Activated CD4-positive, CD25-positive, alpha-beta regulatory T cell treated with anti-CD3 and anti-CD28 coated beads, Interleukin-2, amount 50 U/mL, for 24 hours (primary cell): ENCODE data around the gene CSNK1E.
"Not testable (repeated sequence)": the region's sequence is repeated elsewhere in the genome, so short reads cannot be mapped to it uniquely, and the experiment has no call there.

Source experiments
- ATAC-seq, 2 donors: fragments of 150-1000 bp; cut with Tn5 transposase; one replicate each; pipeline ENCODE4 v1.10.0; 2021; ENCODE audit warnings: mild to moderate bottlenecking in 1 of 2, moderate library complexity in 1 of 2

The CSNK1E gene

DNA sequence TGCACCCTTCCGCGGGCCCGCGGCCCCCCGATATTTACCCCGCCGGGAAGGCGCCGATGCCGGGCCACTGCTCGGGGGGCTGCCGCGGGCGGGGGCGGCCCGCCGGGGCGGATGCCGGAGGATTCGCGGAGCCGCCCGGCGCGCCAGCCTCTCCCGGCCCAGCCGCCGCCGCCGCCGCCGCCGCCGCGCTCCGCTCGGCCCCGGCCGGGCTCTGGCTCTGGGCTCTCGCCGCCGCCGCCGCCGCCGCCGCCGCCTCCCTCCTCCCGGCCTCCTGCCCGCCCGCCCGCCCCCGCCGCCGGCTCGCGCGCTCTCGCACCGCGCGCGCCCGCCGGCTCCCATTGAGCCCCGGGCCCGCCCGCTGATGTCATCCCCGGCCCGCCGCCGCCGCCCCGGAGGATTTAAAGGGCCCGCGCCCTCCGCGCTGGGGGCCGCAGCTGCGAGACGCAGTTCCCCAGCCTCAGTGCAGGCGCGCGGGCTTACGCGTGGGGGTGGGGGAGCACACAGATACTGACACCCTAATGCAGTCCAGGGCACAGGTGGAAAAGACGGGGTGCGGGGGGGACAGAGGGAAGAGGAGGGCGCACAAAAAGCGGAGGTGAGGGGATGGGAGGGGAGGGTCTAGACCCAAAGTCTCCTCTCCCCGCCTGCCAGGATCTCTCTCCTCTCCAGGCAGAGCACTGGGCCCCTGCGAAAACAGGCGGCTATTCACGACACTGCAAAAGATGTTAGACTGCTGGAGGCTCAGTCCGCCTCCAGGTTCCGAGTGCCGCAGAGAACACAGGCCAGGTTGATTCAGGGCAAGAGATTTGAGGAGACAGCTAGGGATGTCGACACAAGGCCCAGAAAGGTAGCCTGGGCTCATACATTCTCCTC lies at the start of gene CSNK1E:
TSS of gene CSNK1E (minus strand) at position 312 of the 873 bp plus-strand sequence. CDS start 3,276 bp downstream, outside the sequence.
- ATAC-seq, result peak; percentile 67 to 74

DNA sequence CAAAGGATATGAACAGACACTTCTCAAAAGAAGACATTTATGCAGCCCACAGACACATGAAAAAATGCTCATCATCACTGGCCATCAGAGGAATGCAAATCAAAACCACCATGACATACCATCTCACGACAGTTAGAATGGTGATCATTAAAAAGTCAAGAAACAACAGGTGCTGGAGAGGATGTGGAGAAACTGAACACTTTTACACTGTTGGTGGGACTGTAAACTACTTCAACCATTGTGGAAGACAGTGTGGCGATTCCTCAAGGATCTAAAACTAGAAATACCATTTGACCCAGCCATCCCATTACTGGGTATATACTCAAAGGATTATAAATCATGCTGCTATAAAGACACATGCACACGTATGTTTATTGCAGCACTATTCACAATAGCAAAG lies 48.6 kb upstream of the CSNK1E start:
- ATAC-seq, result not testable (repeated sequence)

DNA sequence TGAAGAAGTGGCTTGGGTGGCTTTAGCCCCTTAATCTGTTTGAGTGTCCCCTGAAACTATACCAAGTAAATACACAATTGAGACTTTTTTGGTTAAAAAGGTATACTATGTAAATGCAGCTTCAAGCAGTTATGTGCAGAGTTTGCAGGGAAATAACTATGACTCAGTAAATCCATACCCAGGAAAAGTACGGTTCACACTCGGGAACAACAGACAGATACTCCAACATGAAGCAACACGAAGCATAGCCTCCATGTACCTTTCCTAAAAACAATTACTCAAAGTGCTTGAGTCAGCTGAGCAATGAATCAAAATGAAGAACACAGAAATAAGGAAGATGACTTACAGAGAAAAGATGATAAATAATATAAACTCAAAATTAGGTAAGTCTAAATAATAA lies 47.9 kb upstream of the CSNK1E start:
- ATAC-seq, result not testable (repeated sequence)

DNA sequence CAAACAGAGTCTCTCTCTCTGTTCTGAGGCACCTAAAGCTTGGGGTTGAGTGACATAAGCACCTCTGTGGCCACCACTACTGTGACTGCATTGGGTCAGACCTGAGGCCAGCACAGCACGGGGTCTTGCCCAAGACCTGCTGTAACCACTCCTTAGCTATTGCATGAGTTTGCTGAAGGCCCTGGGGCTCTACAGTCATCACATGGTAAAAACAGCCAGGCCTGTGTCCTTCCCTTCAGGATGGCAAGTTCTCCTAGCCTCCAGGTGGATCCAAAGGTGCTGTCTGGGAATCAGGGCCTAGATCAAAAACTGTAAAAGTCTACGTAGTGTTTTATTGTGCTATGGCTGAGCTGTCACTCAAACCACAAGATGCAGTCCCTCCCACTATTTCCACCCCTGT lies 43.3 kb upstream of the CSNK1E start:
- not testable (repeated sequence) for ATAC-seq

DNA sequence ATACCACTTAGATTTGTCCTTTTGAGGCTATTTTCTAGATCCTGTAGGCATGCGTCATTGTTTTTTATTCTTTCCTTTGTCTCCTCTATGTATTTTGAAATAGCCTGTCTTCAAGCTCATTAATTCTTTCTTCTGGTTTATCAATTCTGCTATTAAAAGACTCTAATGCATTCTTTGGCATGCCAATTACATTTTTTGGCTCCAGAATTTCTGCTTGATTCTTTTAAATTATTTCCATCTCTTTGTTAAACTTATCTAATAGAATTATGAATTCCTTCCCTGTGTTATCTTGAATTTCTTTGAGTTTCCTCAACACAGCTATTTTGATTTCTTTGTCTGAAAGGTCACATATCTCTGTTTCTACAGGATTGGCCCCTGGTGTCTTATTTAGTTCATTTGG lies 42.6 kb upstream of the CSNK1E start:
- ATAC-seq, result not testable (repeated sequence)

DNA sequence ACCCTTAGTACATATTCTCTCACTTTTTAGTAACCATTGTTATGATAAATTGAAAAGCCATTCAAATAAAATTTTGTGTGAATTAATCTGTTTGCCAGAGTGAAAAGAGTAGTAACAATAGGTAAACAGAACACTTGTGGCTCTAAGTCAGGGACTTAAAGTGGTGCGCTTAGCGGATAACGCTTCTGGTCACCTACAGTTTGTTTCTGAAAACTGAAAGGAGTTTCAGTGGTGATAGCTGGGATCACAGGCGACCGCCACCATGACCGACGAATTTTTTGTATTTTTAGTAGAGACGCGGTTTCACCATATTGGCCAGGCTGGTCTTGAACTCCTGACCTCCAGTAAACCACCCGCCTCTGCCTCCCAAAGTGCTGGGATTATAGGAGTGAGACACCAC lies 40.7 kb upstream of the CSNK1E start:
- ATAC-seq, result not testable (repeated sequence)

DNA sequence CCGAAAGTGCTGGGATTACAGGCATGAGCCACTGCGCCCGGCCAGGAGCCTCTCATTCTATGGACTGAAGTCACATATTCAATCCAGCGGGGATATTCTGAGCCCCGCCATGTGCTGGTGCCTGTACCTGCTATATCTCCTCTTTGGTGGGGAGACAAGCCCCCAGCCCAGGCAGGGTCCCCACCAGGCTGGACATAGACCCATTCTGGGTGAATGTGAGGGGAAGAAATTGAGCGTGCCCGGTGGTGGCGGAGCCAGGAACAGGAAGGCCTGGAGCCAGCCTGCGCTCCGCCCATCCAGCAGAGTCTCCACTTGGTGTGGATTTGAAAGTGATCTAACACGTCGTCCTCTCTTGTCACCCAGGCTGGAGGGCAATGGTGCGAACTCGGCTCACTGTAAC lies 38.0 kb upstream of the CSNK1E start:
- no peak for ATAC-seq

DNA sequence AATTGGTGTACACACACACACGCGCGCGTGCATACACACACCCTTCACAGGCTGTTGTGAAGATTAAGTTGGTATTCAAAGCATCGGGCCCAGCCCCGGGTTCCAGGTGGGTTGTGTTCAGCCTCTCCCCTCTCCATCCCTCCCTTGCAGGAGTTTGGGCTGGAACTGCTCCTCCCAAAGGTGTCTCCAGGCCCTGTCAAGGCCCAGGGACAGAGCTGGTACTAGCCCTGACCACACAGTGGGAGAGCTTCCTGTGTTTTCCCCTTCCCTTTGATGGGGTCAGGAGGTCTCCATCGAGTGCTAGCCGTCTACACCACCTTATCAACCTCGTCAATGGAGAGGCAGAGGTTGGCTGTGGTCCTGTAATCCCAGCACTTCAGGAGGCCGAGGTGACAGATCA lies 36.5 kb upstream of the CSNK1E start:
- no peak for ATAC-seq

DNA sequence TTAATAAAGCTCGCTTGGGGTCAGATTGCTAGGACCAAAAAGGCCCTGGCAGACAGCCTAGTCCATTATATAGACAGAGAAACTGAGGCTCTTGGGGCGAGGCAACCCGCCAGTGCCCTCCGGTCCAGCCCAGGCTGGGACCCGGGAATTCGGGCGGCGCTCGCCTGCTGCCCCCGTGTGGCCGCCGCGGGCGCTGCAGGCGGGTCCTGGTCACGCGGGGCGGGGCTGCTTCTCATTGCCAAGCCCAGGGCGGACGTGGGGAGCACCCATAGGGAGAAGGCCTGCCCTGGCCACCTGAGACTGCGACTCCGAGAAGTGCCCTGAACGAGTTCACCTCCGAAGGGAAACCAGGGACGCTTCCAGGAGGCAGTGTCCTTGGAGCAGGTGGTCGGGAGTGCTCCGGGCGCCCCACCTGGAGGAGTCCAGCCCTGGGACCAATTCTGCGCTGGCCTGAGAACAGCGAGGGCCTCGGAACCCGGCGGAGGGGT lies 36.0 kb upstream of the CSNK1E start:
- ATAC-seq, result peak; percentile 80 to 81

DNA sequence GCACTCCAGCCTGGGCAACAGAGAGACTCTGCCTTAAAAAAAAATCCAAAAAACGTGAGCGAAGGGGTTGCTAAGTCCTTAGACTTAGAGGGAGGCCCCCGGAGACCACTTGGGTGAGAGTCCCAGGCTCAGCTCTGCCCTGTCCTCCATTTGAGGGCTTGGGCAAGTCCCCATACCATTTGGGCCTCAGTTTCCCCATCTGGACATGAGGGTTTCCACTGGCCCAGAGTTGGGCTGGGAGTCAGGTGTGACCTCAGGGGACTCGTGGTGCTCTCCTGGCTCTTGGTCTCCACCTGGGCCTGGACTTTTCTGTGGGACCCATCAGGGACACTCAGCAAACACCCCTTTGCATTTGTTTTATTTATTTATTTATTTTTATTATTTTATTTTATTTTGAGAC lies 35.2 kb upstream of the CSNK1E start:
- ATAC-seq, result no peak

DNA sequence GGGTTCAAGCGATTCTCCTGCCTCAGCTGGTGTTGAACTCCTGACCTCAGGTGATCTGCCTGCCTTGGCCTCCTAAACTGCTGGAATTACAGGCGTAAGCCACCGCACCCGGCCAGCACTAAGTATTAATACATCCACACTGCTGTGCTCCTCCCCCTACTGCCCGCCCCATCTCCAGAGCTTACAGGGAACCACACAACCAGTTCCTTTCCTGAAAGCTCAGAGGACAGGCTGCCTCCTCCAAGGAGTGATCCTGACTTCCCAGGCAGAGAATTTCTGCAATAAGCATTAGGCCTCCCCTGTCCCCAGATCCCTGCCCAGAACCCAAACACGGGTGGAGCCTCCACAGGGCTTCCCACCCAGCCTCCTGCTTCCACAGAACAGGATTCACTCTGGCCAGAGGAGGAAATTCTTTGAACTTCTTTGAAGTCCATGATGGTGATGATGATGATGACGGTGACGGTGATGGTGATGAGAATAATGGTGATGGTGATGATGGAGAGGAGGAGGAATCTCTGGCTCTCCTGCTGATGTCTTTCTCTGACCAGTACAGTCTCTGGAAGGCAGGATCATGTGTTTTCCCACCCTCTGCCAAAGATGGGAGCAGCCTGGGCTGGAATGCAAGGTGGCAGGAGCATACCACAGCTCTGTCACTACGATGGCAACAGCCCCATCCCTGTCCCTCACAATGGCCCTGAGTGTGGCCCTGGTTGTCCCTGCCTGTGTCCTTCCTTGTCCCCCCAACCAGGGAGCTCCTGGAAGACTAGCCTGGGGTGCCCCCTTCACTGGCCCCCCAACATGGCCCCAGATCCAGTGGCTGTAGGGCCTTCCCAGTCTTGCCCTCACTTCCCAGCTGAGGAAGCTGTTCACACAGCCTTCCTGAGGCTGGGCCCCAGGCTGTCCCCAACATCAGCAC lies 33.5 kb upstream of the CSNK1E start:
- ATAC-seq, result no peak

DNA sequence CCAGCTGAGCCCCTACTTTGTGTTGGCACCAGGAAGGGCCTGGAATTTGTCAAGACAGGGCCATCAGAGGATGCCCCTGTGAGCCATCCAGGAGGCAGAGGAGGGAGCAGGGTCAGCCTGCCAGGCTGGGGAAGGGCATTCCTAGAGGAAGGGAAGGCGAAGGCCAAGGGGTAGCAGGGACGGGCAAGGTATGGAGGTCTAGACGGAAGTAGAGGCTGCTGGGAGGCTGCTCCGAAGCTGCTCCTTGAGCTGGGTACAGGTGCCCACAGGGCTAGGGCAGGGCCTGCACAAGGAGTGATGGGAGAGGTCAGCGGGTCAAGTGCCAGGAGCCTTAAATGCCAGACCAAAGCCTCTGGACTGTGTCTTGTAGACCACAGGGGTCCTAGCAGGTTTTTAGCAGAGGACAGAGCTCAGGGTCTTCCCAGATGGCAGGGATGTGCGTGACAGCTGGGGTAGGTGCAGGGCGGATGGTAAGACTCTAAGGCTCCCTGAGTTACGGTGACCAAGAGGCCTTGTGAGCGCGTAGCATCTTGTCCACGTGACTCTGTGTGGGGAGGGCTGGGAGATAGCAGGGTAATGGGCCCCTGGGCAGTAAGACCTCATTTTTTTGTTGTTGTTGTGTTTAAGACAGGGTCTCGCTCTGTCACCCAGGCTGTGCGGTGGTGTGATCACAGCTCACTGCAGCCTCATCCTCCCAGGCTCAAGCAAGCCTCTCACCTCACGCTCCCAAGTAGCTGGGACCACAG lies 31.7 kb upstream of the CSNK1E start:
- no peak for ATAC-seq

DNA sequence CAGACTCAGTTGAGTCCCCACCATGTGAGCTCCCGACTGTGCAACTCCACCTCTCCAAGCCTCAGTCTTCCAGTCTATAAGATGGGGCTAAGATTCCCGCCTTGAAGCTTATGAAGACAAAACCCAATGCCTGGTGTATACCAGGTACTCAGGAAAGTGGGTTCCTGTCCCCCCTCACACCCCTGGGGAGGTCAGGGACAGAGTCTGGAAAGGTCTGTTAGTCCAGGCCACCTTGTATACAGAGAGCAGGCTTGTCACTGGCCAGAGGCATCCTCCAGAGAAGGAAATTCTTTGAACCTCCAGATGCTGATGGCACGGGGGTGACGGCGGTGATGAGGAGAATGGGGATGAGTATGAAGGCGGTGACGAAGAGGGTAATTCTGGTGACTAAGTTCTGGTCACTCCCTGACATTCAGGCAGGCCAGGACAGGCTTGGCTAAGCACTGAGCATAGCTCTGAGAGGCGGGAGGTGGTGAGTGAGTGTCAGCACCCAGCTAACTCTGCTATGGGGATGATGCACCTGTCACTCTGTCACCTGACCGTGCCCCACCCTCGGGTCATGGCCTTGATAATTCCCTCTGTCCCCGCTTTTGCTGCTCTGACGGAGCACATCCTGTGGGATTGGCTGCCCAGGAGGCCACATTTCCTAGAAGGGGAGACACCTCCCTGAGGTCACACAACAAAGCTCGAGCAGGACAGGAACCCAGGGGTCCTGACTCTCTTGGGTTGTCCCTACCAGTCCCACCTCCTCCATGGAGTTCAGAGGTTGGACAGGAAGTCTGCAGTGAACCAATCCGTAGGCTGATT lies 30.9 kb upstream of the CSNK1E start:
- peak; percentile 55 to 64 for ATAC-seq

DNA sequence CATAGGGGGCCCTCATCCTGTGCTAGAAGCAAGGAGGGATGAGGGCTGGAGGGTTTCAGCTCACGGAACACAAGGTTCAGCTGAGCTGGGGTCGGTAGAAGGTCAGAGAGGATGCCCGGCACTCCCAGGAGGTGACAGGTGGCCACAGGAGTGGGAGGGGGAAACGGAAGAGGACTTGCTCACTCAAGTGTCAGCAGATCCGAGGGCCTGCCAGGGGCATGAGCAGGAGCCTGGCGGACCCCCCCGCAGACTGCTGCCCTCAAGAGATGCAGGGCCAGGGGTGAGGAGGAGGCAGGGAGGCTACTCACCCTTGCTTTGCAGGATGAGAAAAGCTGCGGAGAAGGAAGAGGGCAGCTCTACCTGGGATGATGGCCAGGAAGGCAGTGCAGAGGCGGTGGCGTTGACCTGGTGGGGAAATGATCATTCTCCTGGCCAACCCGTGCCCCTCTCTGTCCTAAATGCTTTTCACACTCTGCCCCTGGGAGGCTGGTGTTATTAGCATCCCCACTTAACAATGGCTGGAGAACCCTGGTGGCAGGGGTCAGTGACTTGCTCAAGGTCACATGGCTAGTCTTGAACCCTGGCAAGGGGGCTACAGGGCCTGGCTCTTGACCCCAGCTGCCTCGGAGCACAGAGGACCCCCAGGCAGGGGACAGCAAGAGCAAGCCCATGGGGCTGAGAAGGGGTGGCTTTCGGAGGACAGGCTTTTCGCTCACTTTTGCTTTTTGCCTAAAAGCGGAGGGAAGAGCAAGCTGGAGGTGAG lies 30.1 kb upstream of the CSNK1E start:
- ATAC-seq, result no peak

DNA sequence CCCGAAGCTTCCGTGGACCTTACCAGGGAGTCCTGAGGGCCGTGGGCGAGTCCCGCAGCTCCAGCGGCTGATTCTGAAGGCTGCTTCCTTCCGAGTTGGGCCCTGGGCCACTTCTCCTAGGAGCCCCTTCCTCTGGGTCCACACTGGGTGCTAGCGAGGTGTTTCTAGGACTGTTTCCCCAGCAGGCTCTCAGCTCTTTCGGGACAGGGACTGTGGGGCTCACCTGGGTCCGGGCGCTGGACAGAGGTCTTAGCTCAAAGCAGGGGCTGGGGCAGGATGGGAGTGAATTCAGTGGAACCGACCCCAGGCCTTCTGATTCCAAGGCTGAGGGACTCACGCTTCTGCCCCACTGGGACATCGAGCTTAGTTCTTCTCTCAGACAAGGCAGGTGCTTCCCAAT lies 29.3 kb upstream of the CSNK1E start:
- no peak for ATAC-seq

DNA sequence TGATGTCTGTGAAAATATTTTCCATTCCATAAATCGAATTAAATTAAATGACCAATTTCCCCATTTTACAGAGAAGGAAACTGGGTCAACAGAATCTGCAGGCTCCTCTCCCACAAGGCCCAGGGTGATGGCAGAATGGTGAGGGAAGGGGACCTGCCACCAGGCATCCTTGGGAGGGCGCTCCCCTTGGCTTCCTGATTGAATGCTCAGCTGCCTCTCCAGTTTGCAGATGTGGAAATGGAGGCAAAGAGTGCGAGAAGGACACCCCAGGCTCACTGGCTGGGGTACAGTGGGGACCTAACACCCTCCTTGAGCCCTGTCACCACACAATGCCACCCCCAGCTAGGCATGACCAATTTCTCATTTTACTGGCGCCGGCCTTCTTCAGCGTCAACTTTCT lies 28.5 kb upstream of the CSNK1E start:
- ATAC-seq, result no peak

DNA sequence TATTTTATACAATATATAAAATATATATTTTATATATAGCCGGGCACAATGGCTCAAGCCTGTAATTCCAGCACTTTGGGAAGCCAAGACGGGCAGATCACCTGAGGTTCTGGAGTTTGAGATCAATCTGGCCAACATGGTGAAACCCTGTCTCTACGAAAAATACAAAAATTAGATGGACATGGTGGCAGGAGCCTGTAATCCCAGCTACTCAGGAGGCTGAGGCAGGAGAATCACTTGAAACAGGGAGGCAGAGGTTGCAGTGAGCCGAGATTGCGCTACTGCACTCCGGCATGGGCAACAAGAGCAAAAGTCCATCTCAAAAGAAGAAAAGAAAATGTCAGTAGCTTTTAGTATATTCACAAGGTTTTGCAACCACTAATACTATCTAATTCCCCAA lies 22.7 kb upstream of the CSNK1E start:
- ATAC-seq, result not testable (repeated sequence)

DNA sequence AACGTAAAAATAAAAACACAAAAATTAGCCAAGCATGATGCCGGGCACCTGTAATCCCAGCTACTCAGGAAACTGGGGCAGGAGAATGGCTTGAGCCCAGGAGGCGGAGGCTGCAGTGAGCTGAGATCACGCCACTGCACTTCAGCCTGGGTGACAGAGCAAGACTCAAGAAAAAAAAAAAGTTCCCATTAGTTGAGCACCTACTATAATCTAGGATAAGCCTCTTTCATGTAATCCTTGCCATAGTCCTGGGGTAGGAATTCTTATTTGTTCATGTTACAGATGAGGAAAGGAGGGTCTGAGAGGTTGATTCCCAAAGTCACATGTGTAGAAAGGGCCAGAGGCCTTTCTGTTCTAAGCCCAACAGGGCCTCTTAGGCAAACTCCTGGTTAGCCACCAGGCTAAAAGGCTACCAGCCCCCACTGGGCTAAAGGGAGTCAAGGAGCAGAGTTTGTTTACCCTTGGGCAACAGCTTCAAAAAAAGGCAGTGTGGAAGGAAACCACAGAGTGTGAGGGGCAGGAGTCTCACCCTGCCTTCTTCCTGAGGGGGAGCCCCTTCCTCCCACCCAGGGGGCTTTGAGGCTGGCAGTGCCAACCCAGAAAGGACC lies 21.6 kb upstream of the CSNK1E start:
- no peak for ATAC-seq

DNA sequence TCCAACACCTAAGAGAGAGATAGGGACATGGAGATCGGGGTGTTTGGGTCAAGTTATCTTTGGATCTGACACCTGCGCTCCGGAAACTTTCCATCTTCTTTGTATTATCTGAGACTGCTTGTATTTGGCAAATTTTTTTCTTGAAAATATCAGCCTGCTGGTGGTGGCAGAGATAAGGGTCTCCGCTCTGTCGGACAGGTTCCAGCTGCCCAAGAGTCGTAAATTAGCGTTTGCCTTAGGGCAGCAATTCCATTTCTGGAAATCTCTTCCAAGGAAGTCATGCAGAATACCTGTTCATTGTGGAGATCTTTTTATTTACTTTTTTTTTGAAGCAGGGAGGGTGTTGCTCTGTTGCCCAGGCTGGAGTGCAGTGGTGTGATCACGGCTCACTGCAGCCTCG lies 19.5 kb upstream of the CSNK1E start:
- ATAC-seq, result no peak

DNA sequence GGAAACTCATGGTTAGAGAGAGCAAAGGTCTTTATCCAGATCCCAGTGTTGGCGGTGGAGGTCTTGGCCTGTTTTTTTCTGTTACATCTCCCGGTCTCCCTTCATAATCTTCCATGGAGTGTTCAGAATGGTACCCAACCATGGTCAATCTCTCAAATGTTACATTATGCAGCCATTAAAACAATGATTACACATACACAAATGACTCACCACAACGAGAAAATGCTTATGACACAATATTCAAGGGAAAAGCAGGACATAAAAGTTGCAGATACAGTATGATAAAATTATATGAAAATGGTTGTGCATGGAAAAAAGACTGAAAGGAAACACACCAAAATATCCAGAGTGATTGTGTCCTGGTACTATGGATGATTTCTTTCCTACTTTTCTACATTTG lies 17.8 kb upstream of the CSNK1E start:
- no peak for ATAC-seq

DNA sequence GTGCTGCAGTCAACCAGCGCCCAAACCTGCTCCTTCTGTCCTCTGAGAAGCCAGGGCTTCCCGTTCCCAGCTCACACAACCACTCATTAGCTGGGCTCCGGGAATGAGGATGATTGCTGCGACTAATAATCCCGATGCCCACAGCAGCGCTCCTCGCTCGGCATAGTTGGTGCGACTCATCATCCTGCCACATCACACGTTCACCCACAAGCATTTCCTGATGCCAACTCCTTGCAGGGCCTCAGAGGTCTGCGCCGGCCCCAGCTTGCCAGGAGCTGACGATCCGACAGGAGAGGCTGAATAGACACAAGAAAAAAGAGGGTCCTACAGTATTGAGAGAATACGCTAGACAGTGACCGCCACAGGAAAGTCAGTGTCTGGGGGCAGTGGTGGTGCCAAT lies 10.6 kb upstream of the CSNK1E start:
- no peak for ATAC-seq
